Endothelial cell of umbilical vein (primary cell): ENCODE measurements around the gene NR6A1. TPM values are rescaled to one million over a fixed set of nuclear protein-coding genes. Genes with fewer than 3 reads are reported as not detected.

Experiments
- BruUV-seq: library from RNA; stranded (reverse); fragments of 400-500 nt; replicated peaks from 2 replicates; lab custom pipeline; 2021; lab: Mats Ljungman, UMichigan
- CTCF ChIA-PET: fragments of 300-600, 350-600 bp; sonication (Branson Sonifier 250); formaldehyde crosslinking; loops from one replicate; lab custom pipeline; 2021; ENCODE audit warnings: antibody characterized with exemption, inconsistent platforms; lab: Charles Lee
- POLR2A ChIA-PET: fragments of 300-600, 350-600 bp; sonication (Branson Sonifier 250); formaldehyde crosslinking; loops from one replicate; lab custom pipeline; 2021; ENCODE audit warnings: antibody characterized with exemption, inconsistent platforms; lab: Charles Lee
- DNase-seq: peaks from one replicate; pipeline ENCODE4 v3.0.0-alpha.2; 2011; ENCODE audit warnings: low read depth, low spot score
- FAIRE-seq: peaks from 2 replicates; lab custom pipeline; 2011; peaks lifted over from hg19 to GRCh38; lab: Jason Lieb, UNC
- H2AFZ ChIP-seq: 2 replicates; pipeline ENCODE4 v1.6.0; 2012; ENCODE audit warnings: low read depth, low read length, control low read depth, inconsistent platforms
- H3K27ac ChIP-seq: 2 replicates; pipeline ENCODE4 v1.5.1; 2011; ENCODE audit warnings: low read depth, mild to moderate bottlenecking, control low read depth, low read length, moderate library complexity; ENCODE audit not compliant: insufficient read depth
- H3K27me3 ChIP-seq, 2 experiments: 2 replicates each; pipeline versions ENCODE4 v1.6.0 to v1.6.1; 2011; ENCODE audit warnings: low read length in 2 of 2, mixed read lengths in 1 of 2; ENCODE audit not compliant: control insufficient read depth in 2 of 2, insufficient read depth in 2 of 2
- H3K36me3 ChIP-seq, 2 experiments: 2 replicates in 1 of 2; 3 replicates in 1 of 2; pipeline ENCODE4 v1.5.1; 2011; ENCODE audit warnings: low read length in 2 of 2, mild to moderate bottlenecking in 1 of 2, moderate library complexity in 1 of 2; ENCODE audit not compliant: control insufficient read depth in 2 of 2, insufficient read depth in 2 of 2; ENCODE audit errors: extremely low read depth in 1 of 2
- H3K4me1 ChIP-seq: 3 replicates; pipeline ENCODE4 v1.5.1; 2011; ENCODE audit warnings: mild to moderate bottlenecking, low read length; ENCODE audit not compliant: control insufficient read depth, insufficient read depth; ENCODE audit errors: extremely low read depth
- H3K4me2 ChIP-seq: 2 replicates; pipeline ENCODE4 v1.6.1; 2011; ENCODE audit warnings: low read length, control low read depth, mixed read lengths; ENCODE audit not compliant: insufficient read depth
- H3K4me3 ChIP-seq, 3 experiments: fragments of 200-600 bp in 1 of 3; sonication (generic), shearing (Covaris generic) in 1 of 3; replicated peaks in 1 of 3; 2 replicates each; pipeline ENCODE4 v1.5.1; 2011 to 2016; ENCODE audit warnings: control low read depth in 3 of 3, low read length in 3 of 3, mild to moderate bottlenecking in 2 of 3, inconsistent platforms in 1 of 3, low read depth in 1 of 3, moderate library complexity in 1 of 3; ENCODE audit not compliant: insufficient read depth in 1 of 3
- H3K79me2 ChIP-seq: 2 replicates; pipeline ENCODE4 v1.6.0; 2012; ENCODE audit warnings: low read length, inconsistent platforms; ENCODE audit not compliant: control insufficient read depth, insufficient read depth
- H3K9ac ChIP-seq: replicated peaks from 2 replicates; pipeline ENCODE3; 2011; ENCODE audit warnings: low read length, control low read depth; ENCODE audit not compliant: insufficient read depth; ENCODE audit errors: extremely low read depth
- H3K9me1 ChIP-seq: replicated peaks from 3 replicates; pipeline ENCODE4 v1.6.0; 2011; ENCODE audit warnings: mild to moderate bottlenecking, low read length; ENCODE audit not compliant: control insufficient read depth, insufficient read depth; ENCODE audit errors: extremely low read depth
- H3K9me3 ChIP-seq: replicated peaks from 2 replicates; pipeline ENCODE4 v1.5.1; 2012; ENCODE audit warnings: low read length, inconsistent platforms; ENCODE audit not compliant: control insufficient read depth, insufficient read depth
- H4K20me1 ChIP-seq: replicated peaks from 2 replicates; pipeline ENCODE3; 2011; ENCODE audit warnings: mild to moderate bottlenecking, low read length; ENCODE audit not compliant: control insufficient read depth, insufficient read depth; ENCODE audit errors: extremely low read depth
- CTCF ChIP-seq, 2 donors: IDR thresholded peaks; 1 replicate in 1 of 2; 2 replicates in 1 of 2; pipeline ENCODE4 v1.5.1; 2011; ENCODE audit warnings: low read length in 2 of 2, mild to moderate bottlenecking in 2 of 2, moderate library complexity in 2 of 2, control low read depth in 1 of 2, inconsistent platforms in 1 of 2, low read depth in 1 of 2; ENCODE audit not compliant: insufficient read depth in 1 of 2; ENCODE audit errors: extremely low read depth in 1 of 2
- EZH2 ChIP-seq: IDR thresholded peaks from 2 replicates; pipeline ENCODE4 v1.6.1; 2012; ENCODE audit warnings: borderline replicate concordance, low read depth, mild to moderate bottlenecking, moderate library complexity, low read length, inconsistent platforms; ENCODE audit not compliant: severe bottlenecking
- FOS ChIP-seq: IDR thresholded peaks from 2 replicates; pipeline ENCODE4 v1.6.1; 2011; ENCODE audit warnings: mild to moderate bottlenecking, low read length, moderate library complexity, borderline replicate concordance; ENCODE audit not compliant: insufficient read depth
- GATA2 ChIP-seq: IDR thresholded peaks from 2 replicates; pipeline ENCODE4 v1.7.0; 2011; ENCODE audit warnings: low read depth, mild to moderate bottlenecking, moderate library complexity, mixed read lengths, low read length; ENCODE audit not compliant: insufficient read length, insufficient read depth
- JUN ChIP-seq: IDR thresholded peaks from 2 replicates; pipeline ENCODE4 v1.6.1; 2011; ENCODE audit warnings: borderline replicate concordance, low read depth; ENCODE audit not compliant: insufficient read length, insufficient read depth
- MAX ChIP-seq: IDR thresholded peaks from 2 replicates; pipeline ENCODE4 v1.6.1; 2011; ENCODE audit not compliant: insufficient read depth, insufficient read length
- MYC ChIP-seq: IDR thresholded peaks from one replicate; pipeline ENCODE4 v1.6.1; 2011; ENCODE audit warnings: mild to moderate bottlenecking, low read depth, low read length
- POLR2A ChIP-seq: IDR thresholded peaks from 2 replicates; pipeline ENCODE4 v1.6.1; 2012; ENCODE audit warnings: low read depth, mild to moderate bottlenecking, control low read depth, low read length
- POLR2AphosphoS5 ChIP-seq: IDR thresholded peaks from 2 replicates; pipeline ENCODE4 v1.6.1; 2012; ENCODE audit warnings: low read depth, mild to moderate bottlenecking, control low read depth, low read length, moderate library complexity; ENCODE audit not compliant: insufficient read depth
- dilution Hi-C: fragments of 300-500 bp; cut with MboI; formaldehyde crosslinking; loops from one replicate; pipeline ENCODE4 v1.15.0; 2019; ENCODE audit warnings: low sequenced_read_pairs; ENCODE audit not compliant: extremely low pct_ligation_motif_present
- intact Hi-C: fragments of 100-400 bp; cut with micrococcal nuclease; formaldehyde crosslinking; loops from one replicate; pipeline ENCODE4 v1.10.0; 2022
- polyA plus RNA-seq, 4 experiments: library from polyadenylated mRNA; depleted of rRNA in 3 of 4; stranded (reverse) in 3 of 4; unstranded in 1 of 4; fragments of >200 nt; gene quantifications; 2 replicates each; pipeline versions ENCODE4 v1.2.1 to v1.2.3, GENCODE V29; 2011 to 2012; ENCODE audit warnings: missing spikeins in 1 of 4
- total RNA-seq: library from RNA; stranded (reverse); gene quantifications from 2 replicates; pipeline ENCODE4 v1.2.3, GENCODE V29; 2021

The NR6A1 gene
- total and polyA plus RNA-seq, 2 donors (not counting 3 experiments of a cell fraction or from before 2014, with no cell fraction given): 0.17 to 1.2 TPM

- no peak overlapping the region for H3K4me2 ChIP-seq
- no peak overlapping the region for H3K9ac ChIP-seq
- no peaks in the 10 kb centered on the region for H3K79me2 ChIP-seq
- TF ChIP-seq GATA2: no peak
- no peak for TF ChIP-seq FOS
- no peak for TF ChIP-seq EZH2
- TF ChIP-seq MYC: no peak
- no peak for TF ChIP-seq JUN
- no peak for TF ChIP-seq POLR2A
- TF ChIP-seq POLR2AphosphoS5: no peak
- TF ChIP-seq CTCF (IDR thresholded peaks at IDR 0.05; ENCODE audit: extremely low read depth in 1 of 2, insufficient read depth in 1 of 2, low read depth in 1 of 2, low read length in 2 of 2): no peak
- TF ChIP-seq MAX: no peak
- no TSS peak for BruUV-seq
- POLR2A ChIA-PET: no interaction called here
- no peak overlapping the region for H3K4me3 ChIP-seq
- dilution Hi-C loops (no loop called here), intact Hi-C loops (no loop called here)
- H4K20me1 ChIP-seq: no peaks in the 10 kb centered on the region
- H3K27ac ChIP-seq: no peak overlapping the region
- H3K9me1 ChIP-seq: no peaks in the 10 kb centered on the region
- FAIRE-seq (no peak), DNase-seq (no peak)
- H3K27me3 ChIP-seq: no peaks in the 10 kb centered on the region
- no peak overlapping the region for H2AFZ ChIP-seq
- H3K4me1 ChIP-seq: peaks cover 7% of the 10 kb centered on the region
- CTCF ChIA-PET: no interaction called here
- H3K9me3 ChIP-seq: no peaks in the 10 kb centered on the region
- no peaks in the 10 kb centered on the region for H3K36me3 ChIP-seq
Measured at GRCh38 chr9:124730772-124731171, 40.3 kb downstream of the NR6A1 start.
